ENCODE data around the gene SPATA19.

- TF ChIP-seq CTCF (conservative IDR thresholded peaks at IDR 0.05) (no peak), EZH2 (IDR thresholded peaks at IDR 0.05; ENCODE audit: low read depth) (no peak)
Measured at GRCh38 chr11:133800666-133801065, 44.6 kb downstream of the SPATA19 start.
